ENCODE data around the gene TTC8.

Gene TTC8

GRCh38 chr14:88870777-88871176, 46.3 kb downstream of the TTC8 start:
- Histone ChIP-seq H3K4me3 (ENCODE audit: low read length) (no peak overlapping the region), H3K9me3 (ENCODE audit: insufficient read depth, low read depth, low read length) (no peaks in the 10 kb centered on the region), H3K4me1 (ENCODE audit: insufficient read depth, low read length) (no peaks in the 10 kb centered on the region), H3K9ac (ENCODE audit: low read depth, low read length) (no peak overlapping the region), H3K27ac (ENCODE audit: low read length) (no peak overlapping the region), H3K36me3 (ENCODE audit: insufficient read depth, low read depth, low read length) (peaks cover 27% of the 10 kb centered on the region), H3K27me3 (ENCODE audit: insufficient read depth, low read length) (no peaks in the 10 kb centered on the region)

DNA sequence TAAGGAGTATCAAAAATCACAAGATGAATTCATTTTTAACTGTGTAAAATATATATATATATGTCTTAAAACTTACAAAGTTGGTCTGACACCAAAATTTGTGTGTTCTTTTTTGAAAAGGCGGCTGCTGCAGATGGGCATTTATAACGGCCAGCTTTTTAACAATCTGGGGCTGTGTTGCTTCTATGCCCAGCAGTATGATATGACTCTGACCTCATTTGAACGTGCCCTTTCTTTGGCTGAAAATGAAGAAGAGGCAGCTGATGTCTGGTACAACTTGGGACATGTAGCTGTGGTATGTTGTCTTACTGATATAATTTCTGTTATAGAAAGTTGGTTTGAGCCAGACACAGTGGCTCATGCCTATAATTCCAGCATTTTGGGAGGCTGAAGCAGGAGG, 47.0 kb downstream of the TTC8 start:
- Histone ChIP-seq H3K27ac (ENCODE audit: low read length) (no peak overlapping the region), H3K4me1 (ENCODE audit: insufficient read depth, low read length) (no peaks in the 10 kb centered on the region), H3K27me3 (ENCODE audit: insufficient read depth, low read length) (no peaks in the 10 kb centered on the region), H3K36me3 (ENCODE audit: insufficient read depth, low read depth, low read length) (peaks cover 27% of the 10 kb centered on the region), H3K9me3 (ENCODE audit: insufficient read depth, low read depth, low read length) (no peaks in the 10 kb centered on the region), H3K9ac (ENCODE audit: low read depth, low read length) (no peak overlapping the region), H3K4me3 (ENCODE audit: low read length) (no peak overlapping the region)

- Histone ChIP-seq H3K4me1 (ENCODE audit: insufficient read depth, low read length) (no peaks in the 10 kb centered on the region), H3K36me3 (ENCODE audit: insufficient read depth, low read depth, low read length) (peaks cover 27% of the 10 kb centered on the region), H3K27ac (ENCODE audit: low read length) (no peak overlapping the region), H3K4me3 (ENCODE audit: low read length) (no peak overlapping the region), H3K27me3 (ENCODE audit: insufficient read depth, low read length) (no peaks in the 10 kb centered on the region), H3K9me3 (ENCODE audit: insufficient read depth, low read depth, low read length) (no peaks in the 10 kb centered on the region), H3K9ac (ENCODE audit: low read depth, low read length) (no peak overlapping the region)
These were observed 48.5 kb downstream of the TTC8 start for GRCh38 chr14:88872976-88873375.

DNA sequence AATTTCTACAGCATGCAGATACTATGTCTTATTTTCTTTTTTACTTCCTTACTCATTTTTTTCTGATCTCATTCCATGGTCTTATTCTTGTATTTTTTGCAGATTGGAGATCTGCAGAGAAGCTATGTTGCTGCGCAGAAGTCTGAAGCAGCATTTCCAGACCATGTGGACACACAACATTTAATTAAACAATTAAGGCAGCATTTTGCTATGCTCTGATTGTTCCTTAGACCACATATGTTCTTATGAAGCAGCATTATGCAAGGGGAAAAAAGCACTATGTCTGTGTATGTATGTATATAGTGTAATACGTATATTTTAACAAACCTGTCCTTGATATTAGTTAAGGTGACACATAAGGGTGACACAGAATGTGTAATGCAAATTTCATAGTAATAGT, 52.7 kb downstream of the TTC8 start:
- Histone ChIP-seq H3K27ac (ENCODE audit: low read length) (no peak overlapping the region), H3K9me3 (ENCODE audit: insufficient read depth, low read depth, low read length) (0 out of 2 replicates have a peak, but pooled peaks cover under 1% of the 10 kb centered on the region), H3K4me1 (ENCODE audit: insufficient read depth, low read length) (no peaks in the 10 kb centered on the region), H3K36me3 (ENCODE audit: insufficient read depth, low read depth, low read length) (peaks cover 15% of the 10 kb centered on the region), H3K4me3 (ENCODE audit: low read length) (no peak overlapping the region), H3K27me3 (ENCODE audit: insufficient read depth, low read length) (no peaks in the 10 kb centered on the region), H3K9ac (ENCODE audit: low read depth, low read length) (no peak overlapping the region)

- H3K9me3 ChIP-seq (ENCODE audit: insufficient read depth, low read depth, low read length), result peaks cover 3% of the 10 kb centered on the region; the same call in 1 of the 2 replicates
- no peak overlapping the region for H3K9ac ChIP-seq (ENCODE audit: low read depth, low read length)
- H3K4me1 ChIP-seq (ENCODE audit: insufficient read depth, low read length), result no peaks in the 10 kb centered on the region
- H3K27ac ChIP-seq (ENCODE audit: low read length), result no peak overlapping the region
- 0 out of 2 replicates have a peak, but pooled peaks cover 3% of the 10 kb centered on the region for H3K36me3 ChIP-seq (ENCODE audit: insufficient read depth, low read depth, low read length)
- H3K4me3 ChIP-seq (ENCODE audit: low read length), result no peak overlapping the region
- H3K27me3 ChIP-seq (ENCODE audit: insufficient read depth, low read length), result no peaks in the 10 kb centered on the region
These were observed 54.6 kb downstream of the TTC8 start for GRCh38 chr14:88879022-88879421.

GRCh38 chr14:88882236-88882635, 57.8 kb downstream of the TTC8 start:
- H3K4me1 ChIP-seq (ENCODE audit: insufficient read depth, low read length), result no peaks in the 10 kb centered on the region
- 0 out of 2 replicates have a peak, but pooled peaks cover 3% of the 10 kb centered on the region for H3K36me3 ChIP-seq (ENCODE audit: insufficient read depth, low read depth, low read length)
- H3K9ac ChIP-seq (ENCODE audit: low read depth, low read length), result no peak overlapping the region
- H3K27ac ChIP-seq (ENCODE audit: low read length), result no peak overlapping the region
- H3K4me3 ChIP-seq (ENCODE audit: low read length), result no peak overlapping the region
- H3K27me3 ChIP-seq (ENCODE audit: insufficient read depth, low read length), result no peaks in the 10 kb centered on the region
- peaks cover 3% of the 10 kb centered on the region; the same call in 1 of the 2 replicates for H3K9me3 ChIP-seq (ENCODE audit: insufficient read depth, low read depth, low read length)

GRCh38 chr14:88895116-88895515, 70.7 kb downstream of the TTC8 start:
- Histone ChIP-seq H3K4me1 (ENCODE audit: insufficient read depth, low read length) (0 out of 2 replicates have a peak, but pooled peaks cover 3% of the 10 kb centered on the region), H3K27ac (ENCODE audit: low read length) (no peak overlapping the region), H3K36me3 (ENCODE audit: insufficient read depth, low read depth, low read length) (no peaks in the 10 kb centered on the region), H3K4me3 (ENCODE audit: low read length) (no peak overlapping the region), H3K27me3 (ENCODE audit: insufficient read depth, low read length) (no peaks in the 10 kb centered on the region; the same call in 1 of the 2 replicates), H3K9ac (ENCODE audit: low read depth, low read length) (no peak overlapping the region), H3K9me3 (ENCODE audit: insufficient read depth, low read depth, low read length) (no peaks in the 10 kb centered on the region)

- Histone ChIP-seq H3K9me3 (ENCODE audit: insufficient read depth, low read depth, low read length) (no peaks in the 10 kb centered on the region), H3K4me1 (ENCODE audit: insufficient read depth, low read length) (0 out of 2 replicates have a peak, but pooled peaks cover 3% of the 10 kb centered on the region), H3K9ac (ENCODE audit: low read depth, low read length) (no peak overlapping the region), H3K4me3 (ENCODE audit: low read length) (no peak overlapping the region), H3K27ac (ENCODE audit: low read length) (no peak overlapping the region), H3K27me3 (ENCODE audit: insufficient read depth, low read length) (no peaks in the 10 kb centered on the region), H3K36me3 (ENCODE audit: insufficient read depth, low read depth, low read length) (no peaks in the 10 kb centered on the region)
These were observed 76.7 kb downstream of the TTC8 start for GRCh38 chr14:88901189-88901588.

DNA sequence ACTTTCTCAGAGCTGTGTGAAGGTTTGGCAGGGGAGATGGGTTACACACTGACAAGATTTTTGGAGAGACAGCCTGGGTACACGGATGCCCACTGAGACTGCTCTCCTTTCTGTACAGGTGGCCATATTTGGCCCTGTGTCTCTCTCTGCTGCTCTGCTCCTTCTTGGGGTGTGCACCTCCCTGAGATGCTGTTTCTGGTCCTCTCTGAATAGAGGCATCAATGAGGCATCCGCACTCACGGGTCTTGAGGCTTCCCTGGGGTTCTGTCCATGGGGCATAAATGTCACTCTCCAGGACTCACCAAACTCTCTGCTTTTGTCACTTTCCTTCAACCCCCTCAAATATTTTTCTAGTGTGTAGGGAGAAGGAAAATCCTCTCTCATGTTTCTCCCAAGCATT, 77.5 kb downstream of the TTC8 start:
- Histone ChIP-seq H3K9me3 (ENCODE audit: insufficient read depth, low read depth, low read length) (no peaks in the 10 kb centered on the region; the same call in 1 of the 2 replicates), H3K4me3 (ENCODE audit: low read length) (no peak overlapping the region), H3K36me3 (ENCODE audit: insufficient read depth, low read depth, low read length) (no peaks in the 10 kb centered on the region), H3K9ac (ENCODE audit: low read depth, low read length) (no peak overlapping the region), H3K27ac (ENCODE audit: low read length) (no peak overlapping the region), H3K27me3 (ENCODE audit: insufficient read depth, low read length) (no peaks in the 10 kb centered on the region), H3K4me1 (ENCODE audit: insufficient read depth, low read length) (0 out of 2 replicates have a peak, but pooled peaks cover 3% of the 10 kb centered on the region)

DNA sequence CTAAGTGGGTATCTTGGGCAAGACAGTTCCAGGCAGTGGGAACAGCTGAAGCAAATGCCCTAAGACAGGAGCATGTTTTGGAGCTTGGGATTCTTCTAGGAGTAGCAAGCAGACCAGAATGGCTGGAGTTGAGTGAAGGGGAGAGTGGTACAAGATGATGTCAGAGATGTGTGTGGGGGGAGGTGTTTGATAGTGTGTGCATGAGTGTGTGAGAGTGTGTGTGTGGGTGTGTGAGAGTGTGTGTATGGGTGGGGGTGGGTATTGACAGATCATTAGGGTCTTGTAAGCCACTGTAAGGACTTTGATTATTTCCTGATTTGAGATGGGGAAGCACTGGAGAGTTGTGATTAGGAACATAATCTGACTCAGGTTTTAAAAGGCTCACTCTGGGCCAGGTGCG, 78.4 kb downstream of the TTC8 start:
- no peaks in the 10 kb centered on the region for H3K27me3 ChIP-seq (ENCODE audit: insufficient read depth, low read length)

DNA sequence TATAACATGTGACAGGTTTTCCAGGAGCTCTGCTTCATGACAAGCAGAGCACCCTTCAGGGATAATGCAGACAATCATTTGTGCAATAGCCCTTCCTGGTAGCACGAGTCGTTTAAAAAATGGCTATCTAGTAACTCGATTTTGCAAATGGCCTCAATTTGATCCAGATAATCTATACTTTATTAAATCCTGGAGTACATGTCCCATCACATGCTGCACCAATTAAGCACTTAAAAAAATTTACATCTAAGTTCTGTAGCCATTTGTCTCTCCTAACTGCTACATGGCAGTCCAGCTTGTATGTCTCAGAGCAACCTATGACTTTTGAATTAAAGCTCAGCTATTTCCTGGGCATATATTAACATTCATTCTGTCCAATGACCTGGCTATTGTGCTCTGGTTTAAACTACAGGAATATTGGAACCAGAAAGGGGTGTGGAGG, 79.8 kb downstream of the TTC8 start:
- peaks cover 4% of the 10 kb centered on the region; the same call in 1 of the 2 replicates for H3K9me3 ChIP-seq (ENCODE audit: insufficient read depth, low read depth, low read length)
- H3K27me3 ChIP-seq (ENCODE audit: insufficient read depth, low read length), result no peaks in the 10 kb centered on the region
- H3K9ac ChIP-seq (ENCODE audit: low read depth, low read length), result no peak overlapping the region
- no peak overlapping the region for H3K4me3 ChIP-seq (ENCODE audit: low read length)
- no peaks in the 10 kb centered on the region for H3K36me3 ChIP-seq (ENCODE audit: insufficient read depth, low read depth, low read length)
- H3K27ac ChIP-seq (ENCODE audit: low read length), result no peak overlapping the region
- H3K4me1 ChIP-seq (ENCODE audit: insufficient read depth, low read length), result 0 out of 2 replicates have a peak, but pooled peaks cover 2% of the 10 kb centered on the region

More for the DNA sequence above, 78.4 kb downstream of the TTC8 start:
- Histone ChIP-seq H3K36me3 (ENCODE audit: insufficient read depth, low read depth, low read length) (no peaks in the 10 kb centered on the region), H3K4me1 (ENCODE audit: insufficient read depth, low read length) (0 out of 2 replicates have a peak, but pooled peaks cover 3% of the 10 kb centered on the region), H3K9ac (ENCODE audit: low read depth, low read length) (no peak overlapping the region), H3K27ac (ENCODE audit: low read length) (no peak overlapping the region), H3K4me3 (ENCODE audit: low read length) (no peak overlapping the region), H3K9me3 (ENCODE audit: insufficient read depth, low read depth, low read length) (peaks cover 4% of the 10 kb centered on the region; the same call in 1 of the 2 replicates)

DNA sequence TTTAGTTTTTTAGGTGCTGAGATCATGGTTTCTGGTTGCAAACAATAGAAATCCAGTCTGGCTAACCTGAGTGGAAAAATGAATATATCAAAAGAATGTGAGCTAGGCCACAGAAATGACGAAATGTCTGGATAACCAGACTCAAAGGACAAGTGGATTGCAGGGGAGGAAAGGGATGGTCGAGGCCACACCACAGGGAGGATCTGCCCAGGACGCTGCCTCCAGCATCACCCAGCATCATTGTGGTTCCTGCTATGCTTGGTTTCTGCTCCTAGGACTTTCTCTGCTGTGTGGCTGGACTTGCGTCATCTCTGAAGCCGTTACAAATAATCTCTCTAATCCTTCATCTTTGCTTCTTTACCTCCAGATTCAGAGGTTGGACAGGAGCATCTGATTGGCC, 80.4 kb downstream of the TTC8 start:
- Histone ChIP-seq H3K36me3 (ENCODE audit: insufficient read depth, low read depth, low read length) (no peaks in the 10 kb centered on the region), H3K4me1 (ENCODE audit: insufficient read depth, low read length) (no peaks in the 10 kb centered on the region), H3K27me3 (ENCODE audit: insufficient read depth, low read length) (no peaks in the 10 kb centered on the region)

More for the DNA sequence above, 80.4 kb downstream of the TTC8 start:
- Histone ChIP-seq H3K9me3 (ENCODE audit: insufficient read depth, low read depth, low read length) (peaks cover 4% of the 10 kb centered on the region; the same call in 1 of the 2 replicates), H3K27ac (ENCODE audit: low read length) (no peak overlapping the region), H3K9ac (ENCODE audit: low read depth, low read length) (no peak overlapping the region), H3K4me3 (ENCODE audit: low read length) (no peak overlapping the region)
